Esophagus muscularis mucosa (tissue), 4 donors: ENCODE data around the gene NRXN2. TPM values are rescaled to one million over a fixed set of nuclear protein-coding genes. Genes with fewer than 3 reads are reported as not detected.

Experiments used
- DNase-seq: peaks from one replicate; pipeline ENCODE4 v3.0.0-alpha.2; 2017; ENCODE audit errors: extremely low spot score
- H3K27ac ChIP-seq, 4 donors: fragments of 200-600 bp; sonication (generic); replicated peaks in 1 of 4; 1 replicate in 3 of 4; 2 replicates in 1 of 4; pipeline ENCODE4 v1.5.1; 2016 to 2019; ENCODE audit warnings: mild to moderate bottlenecking in 1 of 4
- H3K27me3 ChIP-seq, 4 donors: fragments of 200-600 bp; sonication (generic); one replicate each; pipeline versions ENCODE4 v1.5.1 to v1.6.0; 2016 to 2019
- H3K36me3 ChIP-seq, 4 donors: fragments of 200-600 bp; sonication (generic); one replicate each; pipeline ENCODE4 v1.5.1; 2016 to 2019
- H3K4me1 ChIP-seq, 4 donors: fragments of 200-600 bp; sonication (generic); one replicate each; pipeline ENCODE4 v1.5.1; 2016 to 2019
- H3K4me3 ChIP-seq, 4 donors: fragments of 200-600 bp; sonication (generic); 1 replicate in 2 of 4; 2 replicates in 2 of 4; pipeline ENCODE4 v1.5.1; 2016 to 2019; ENCODE audit warnings: mild to moderate bottlenecking in 4 of 4, moderate library complexity in 1 of 4
- H3K9me3 ChIP-seq, 4 donors: fragments of 200-600 bp; sonication (generic); 1 replicate in 3 of 4; 2 replicates in 1 of 4; pipeline ENCODE4 v1.5.1; 2016 to 2019
- EP300 ChIP-seq: sonication (generic); formaldehyde crosslinking; IDR thresholded peaks from one replicate; pipeline ENCODE4 v1.6.1; 2017; ENCODE audit warnings: antibody characterized with exemption
- POLR2A ChIP-seq: fragments of 450-650 bp; IDR thresholded peaks from one replicate; pipeline ENCODE4 v1.6.1; 2017; ENCODE audit warnings: antibody characterized with exemption, moderate library complexity, mild to moderate bottlenecking, low read depth
- POLR2AphosphoS5 ChIP-seq, 2 donors: sonication (generic); formaldehyde crosslinking; IDR thresholded peaks; one replicate each; pipeline ENCODE4 v1.6.1; 2017; ENCODE audit warnings: antibody characterized with exemption in 2 of 2
- WGBS: methylation state at CpG from one replicate; pipeline ENCODE4 v1.1.5; 2018; 5-methylcytosine and 5-hydroxymethylcytosine counted together
- intact Hi-C: fragments of 100-400 bp; cut with DNase I; formaldehyde crosslinking; loops from one replicate; pipeline ENCODE4 v1.15.1; 2023
- total RNA-seq, 4 donors: library from RNA; depleted of rRNA; stranded (reverse); fragments of >200 nt; gene quantifications; one replicate each; pipeline versions ENCODE4 v1.1.0 to v1.2.1, GENCODE V29; 2016
- TF ChIP-seq, protein P1 (sequence below), 3 experiments: fragments of 200-600 bp in 2 of 3; fragments of 450-650 bp in 1 of 3; sonication (generic) in 2 of 3; IDR thresholded peaks; one replicate each; pipeline ENCODE4 v1.5.1; 2017 to 2019; ENCODE audit warnings: antibody characterized with exemption in 3 of 3, mild to moderate bottlenecking in 2 of 3, moderate library complexity in 1 of 3

Gene NRXN2
- total RNA-seq, 4 donors from 2014 or later = 2.1 to 12.9 (median 4.3) TPM

DNA sequence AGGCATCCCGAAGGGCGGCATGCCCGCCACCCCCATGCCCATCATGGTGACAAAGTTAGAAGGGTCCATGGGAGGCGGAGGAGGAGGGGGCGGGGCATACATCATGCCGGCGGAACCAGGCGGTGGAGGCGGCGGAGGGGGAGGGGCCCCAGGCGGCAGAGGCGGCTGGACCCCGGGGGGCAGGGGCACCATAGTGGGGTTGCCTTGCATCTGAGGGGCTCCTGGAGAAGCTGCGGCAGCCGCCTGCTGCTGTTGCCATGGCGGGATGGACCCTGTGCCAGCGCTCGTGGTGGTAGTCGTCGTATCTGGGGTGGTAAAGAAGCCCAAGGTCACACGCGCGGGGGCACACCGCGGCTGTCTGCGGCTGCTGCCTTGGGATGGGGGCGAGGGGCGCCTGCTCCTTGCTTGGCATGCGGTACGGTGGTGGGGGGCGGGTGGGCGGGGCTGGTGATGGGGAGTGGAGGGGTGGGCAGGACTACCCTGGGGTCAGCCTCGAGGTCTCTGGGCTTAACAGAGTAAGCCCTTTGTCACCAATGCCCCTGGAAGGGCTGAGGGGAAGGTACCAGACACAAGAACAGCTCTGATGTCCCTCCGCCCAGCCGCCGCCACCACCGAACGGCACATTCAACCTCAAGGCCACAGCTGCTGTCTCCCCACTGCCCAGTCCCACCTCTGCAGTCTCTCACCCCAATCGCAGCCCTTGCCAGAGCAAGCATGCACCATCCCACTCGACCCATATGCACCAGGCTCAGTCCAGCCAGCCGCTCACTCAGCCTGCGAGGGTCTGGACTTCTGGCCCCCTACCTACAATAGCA, 43.1 kb upstream of the NRXN2 start:
- Histone ChIP-seq H3K36me3 (peaks cover 66 to 91% (median 86%) of the 10 kb centered on the region in 4 donors), H3K27ac (peak overlapping the region; percentile 85 to 92 (median 87)), H3K4me1 (peaks cover 51 to 83% (median 74%) of the 10 kb centered on the region in 4 donors), H3K9me3 (no peaks in the 10 kb centered on the region), H3K27me3 (no peaks in the 10 kb centered on the region), H3K4me3 (no peak overlapping the region)
- WGBS = 88% methylated on average over 19 of the region's 42 CpGs
- no peak for DNase-seq
- intact Hi-C loops = no loop called here
- TF ChIP-seq POLR2A (no peak), POLR2AphosphoS5 (IDR thresholded peaks at IDR 0.05) (no peak)

DNA sequence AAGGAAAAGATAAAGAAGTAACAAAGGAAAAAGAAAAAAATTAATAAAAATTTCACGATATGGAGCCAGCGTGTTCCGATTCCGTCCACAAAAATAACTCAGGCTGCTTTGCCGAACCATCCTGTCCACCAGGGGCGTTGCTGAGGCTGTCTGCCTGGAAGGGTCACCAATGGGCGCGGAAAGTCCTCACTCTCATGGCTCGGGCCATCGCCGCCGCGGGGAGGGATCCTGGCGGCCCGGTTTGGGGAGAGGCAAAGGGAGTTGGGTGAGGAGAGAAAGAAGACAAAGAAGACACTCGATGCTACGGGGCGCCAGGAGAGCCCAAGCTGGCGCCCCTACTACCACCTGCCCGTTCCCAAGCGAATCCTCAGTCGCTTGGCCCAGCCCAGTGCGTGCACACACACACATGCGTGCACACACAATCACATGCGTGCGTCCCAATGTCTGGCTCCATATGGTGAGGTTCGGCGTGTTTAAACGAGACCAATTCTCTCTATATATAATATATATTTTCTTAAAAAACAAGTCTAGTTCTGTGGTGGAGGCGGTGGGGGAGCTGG, 42.4 kb upstream of the NRXN2 start:
- no peaks in the 10 kb centered on the region for H3K27me3 ChIP-seq
- H3K4me3 ChIP-seq = no peak overlapping the region
- 84% methylated on average over 30 of the region's 30 CpGs for WGBS
- intact Hi-C loops = no loop called here
- H3K4me1 ChIP-seq = peaks cover 57 to 84% (median 79%) of the 10 kb centered on the region in 4 donors
- no peaks in the 10 kb centered on the region for H3K9me3 ChIP-seq
- TF ChIP-seq POLR2AphosphoS5 (IDR thresholded peaks at IDR 0.05) (peak in 1 of 2 donors; percentile 41), POLR2A (no peak), EP300 (no peak)
- TF ChIP-seq, protein P1, sequence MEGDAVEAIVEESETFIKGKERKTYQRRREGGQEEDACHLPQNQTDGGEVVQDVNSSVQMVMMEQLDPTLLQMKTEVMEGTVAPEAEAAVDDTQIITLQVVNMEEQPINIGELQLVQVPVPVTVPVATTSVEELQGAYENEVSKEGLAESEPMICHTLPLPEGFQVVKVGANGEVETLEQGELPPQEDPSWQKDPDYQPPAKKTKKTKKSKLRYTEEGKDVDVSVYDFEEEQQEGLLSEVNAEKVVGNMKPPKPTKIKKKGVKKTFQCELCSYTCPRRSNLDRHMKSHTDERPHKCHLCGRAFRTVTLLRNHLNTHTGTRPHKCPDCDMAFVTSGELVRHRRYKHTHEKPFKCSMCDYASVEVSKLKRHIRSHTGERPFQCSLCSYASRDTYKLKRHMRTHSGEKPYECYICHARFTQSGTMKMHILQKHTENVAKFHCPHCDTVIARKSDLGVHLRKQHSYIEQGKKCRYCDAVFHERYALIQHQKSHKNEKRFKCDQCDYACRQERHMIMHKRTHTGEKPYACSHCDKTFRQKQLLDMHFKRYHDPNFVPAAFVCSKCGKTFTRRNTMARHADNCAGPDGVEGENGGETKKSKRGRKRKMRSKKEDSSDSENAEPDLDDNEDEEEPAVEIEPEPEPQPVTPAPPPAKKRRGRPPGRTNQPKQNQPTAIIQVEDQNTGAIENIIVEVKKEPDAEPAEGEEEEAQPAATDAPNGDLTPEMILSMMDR (IDR thresholded peaks at IDR 0.05) = peak in 2 of 3 experiments; percentile 18 to 43
- H3K27ac ChIP-seq = peak overlapping the region; percentile 85 to 92 (median 87)
- no peak for DNase-seq
- peaks cover 59 to 84% (median 80%) of the 10 kb centered on the region in 4 donors for H3K36me3 ChIP-seq

DNA sequence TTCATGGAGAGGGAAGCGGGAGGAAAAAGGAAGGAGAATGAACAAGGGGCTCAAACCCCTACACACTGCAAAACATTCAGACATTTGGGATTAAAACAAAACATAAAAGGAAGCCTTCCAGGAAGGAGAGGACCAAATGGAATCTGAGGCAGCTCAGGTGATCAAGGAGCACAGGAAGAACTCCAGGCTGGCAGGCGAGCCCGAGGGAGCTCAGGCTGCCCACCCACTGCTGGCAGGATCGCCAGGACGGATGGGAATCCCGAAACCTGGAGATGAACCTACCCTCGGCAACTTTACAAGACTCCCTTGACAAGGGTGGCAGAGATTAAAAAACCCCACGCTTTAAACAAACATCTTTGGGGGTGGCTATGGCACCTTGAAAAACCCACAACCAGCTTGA, 41.8 kb upstream of the NRXN2 start:
- peak overlapping the region; percentile 85 to 92 (median 87) for H3K27ac ChIP-seq
- peaks cover 64 to 89% (median 85%) of the 10 kb centered on the region in 4 donors for H3K4me1 ChIP-seq
- TF ChIP-seq, protein P1 (IDR thresholded peaks at IDR 0.05) = no peak
- no peak for TF ChIP-seq POLR2A
- TF ChIP-seq EP300 = no peak
- no peak for TF ChIP-seq POLR2AphosphoS5 (IDR thresholded peaks at IDR 0.05)
- WGBS = 73% methylated on average over 8 of the region's 8 CpGs
- peaks cover 53 to 78% (median 73%) of the 10 kb centered on the region in 4 donors for H3K36me3 ChIP-seq
- no peaks in the 10 kb centered on the region for H3K9me3 ChIP-seq
- H3K4me3 ChIP-seq = no peak overlapping the region
- no peak for DNase-seq
- no peaks in the 10 kb centered on the region for H3K27me3 ChIP-seq
- intact Hi-C loops = no loop called here

DNA sequence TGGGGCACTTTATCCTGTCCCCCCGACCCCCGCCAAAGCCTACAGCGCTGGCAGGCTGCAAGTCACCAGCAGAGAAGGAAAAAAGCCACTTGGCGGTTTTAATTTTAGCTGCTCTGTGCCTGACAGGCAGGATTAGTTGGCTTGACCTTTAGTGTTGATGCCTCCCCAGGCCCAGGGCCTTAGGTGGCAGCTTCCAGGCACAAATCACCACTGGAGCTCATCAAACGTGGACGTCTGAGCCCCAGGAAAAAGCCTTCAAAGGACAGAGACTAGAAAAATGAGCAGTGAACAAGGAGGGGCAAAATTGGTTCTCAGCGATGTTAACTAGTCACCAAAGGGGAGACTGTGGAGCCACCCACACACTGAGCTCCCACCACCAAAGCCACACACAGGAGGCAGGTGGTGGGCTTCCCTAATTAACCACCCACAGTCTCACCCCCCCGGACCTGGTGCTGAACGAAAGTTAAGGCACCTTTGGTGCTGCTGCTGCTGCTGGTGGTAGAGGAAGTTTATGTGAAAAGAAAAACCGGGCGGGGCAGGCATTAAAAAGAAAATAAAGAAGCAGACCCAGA, 41.1 kb upstream of the NRXN2 start:
- Histone ChIP-seq H3K4me1 (peaks cover 70 to 96% (median 91%) of the 10 kb centered on the region in 4 donors), H3K36me3 (peaks cover 47 to 72% (median 67%) of the 10 kb centered on the region in 4 donors), H3K27me3 (no peaks in the 10 kb centered on the region), H3K4me3 (no peak overlapping the region), H3K9me3 (no peaks in the 10 kb centered on the region), H3K27ac (peak overlapping the region; percentile 85 to 92 (median 87))
- 34% methylated on average over 11 of the region's 11 CpGs for WGBS
- TF ChIP-seq POLR2A = no peak
- TF ChIP-seq POLR2AphosphoS5 (IDR thresholded peaks at IDR 0.05) = no peak
- DNase-seq = no peak
- intact Hi-C loops = no loop called here

DNA sequence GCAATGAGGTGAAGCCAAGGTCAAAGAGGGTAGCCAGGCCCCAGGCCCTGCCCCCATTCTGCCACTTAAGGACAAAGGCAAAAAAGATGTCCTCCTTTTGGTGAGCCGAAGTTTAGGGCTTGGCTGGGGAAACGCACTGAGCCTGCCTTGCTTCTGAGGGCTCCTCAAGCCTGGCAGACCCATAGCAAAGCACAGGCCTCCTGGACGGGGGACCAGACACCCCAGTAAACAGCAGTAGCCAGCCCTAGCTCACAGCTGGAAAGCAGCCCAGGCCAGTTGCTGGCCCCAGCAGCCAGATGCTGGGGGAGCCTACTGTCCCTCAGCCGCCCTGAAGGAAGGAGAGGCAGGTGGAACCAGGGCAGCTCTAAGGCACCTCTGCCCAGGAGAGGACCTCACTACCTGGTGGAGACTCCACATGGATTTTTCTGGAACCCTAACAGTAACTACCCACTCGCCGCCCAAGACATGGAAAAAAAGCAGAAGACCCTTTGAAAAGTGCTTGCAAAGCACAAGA, 40.6 kb upstream of the NRXN2 start:
- Histone ChIP-seq H3K36me3 (peaks cover 42 to 67% (median 62%) of the 10 kb centered on the region in 4 donors), H3K4me1 (peaks cover 75 to 100% (median 95%) of the 10 kb centered on the region in 4 donors), H3K9me3 (no peaks in the 10 kb centered on the region), H3K27ac (peak overlapping the region; percentile 85 to 92 (median 87)), H3K4me3 (no peak overlapping the region), H3K27me3 (no peaks in the 10 kb centered on the region)
- WGBS = 62% methylated on average over 5 of the region's 6 CpGs
- DNase-seq = no peak
- intact Hi-C loops = no loop called here
- TF ChIP-seq, protein P1 (IDR thresholded peaks at IDR 0.05) = no peak
- TF ChIP-seq EP300 = no peak
- TF ChIP-seq POLR2AphosphoS5 (IDR thresholded peaks at IDR 0.05) = no peak
- no peak for TF ChIP-seq POLR2A
